ENCODE measurements around the gene MCM7. TPM values are rescaled to one million over a fixed set of nuclear protein-coding genes. Genes with fewer than 3 reads are reported as not detected.

The MCM7 gene
- total and polyA plus RNA-seq, 2 experiments from 2014 or later: 49.6 to 61.3 TPM

DNA sequence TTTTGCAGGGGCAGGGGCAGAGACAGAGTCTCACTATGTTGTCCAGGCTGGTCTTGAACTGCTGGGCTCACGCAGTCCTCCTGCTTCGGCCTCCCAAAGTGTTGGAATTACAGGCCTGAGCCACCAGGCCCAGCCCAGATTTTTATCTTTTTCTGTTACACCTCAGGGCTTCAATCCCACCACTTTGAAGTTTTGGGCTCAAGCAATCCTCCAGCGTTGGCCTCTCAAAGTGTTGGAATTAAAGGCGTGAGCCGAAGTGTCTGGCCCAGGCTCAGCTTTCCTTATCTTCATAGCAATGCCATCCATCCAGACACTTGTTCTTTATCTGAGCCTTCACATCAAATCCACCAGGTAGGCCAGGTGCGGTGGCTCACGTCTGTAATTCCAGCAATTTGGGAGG, 13.8 kb upstream of the MCM7 start:
- Histone ChIP-seq H3F3A (ENCODE audit: insufficient read depth) (no peaks in the 10 kb centered on the region), H3K9me3 (ENCODE audit: low read depth) (no peaks in the 10 kb centered on the region), H2AFZ (no peak overlapping the region), H3K4me2 (ENCODE audit: unreplicated experiment) (no peak overlapping the region), H3K36me3 (ENCODE audit: low read depth) (no peaks in the 10 kb centered on the region), H3K4me3 (no peak overlapping the region), H3K27ac (no peak overlapping the region), H3K9ac (no peak overlapping the region), H3K79me2 (ENCODE audit: insufficient read depth) (peaks cover 17% of the 10 kb centered on the region), H4K20me1 (ENCODE audit: insufficient read depth) (no peaks in the 10 kb centered on the region), H3K9me2 (ENCODE audit: insufficient read depth) (no peaks in the 10 kb centered on the region), H3K4me1 (ENCODE audit: insufficient read depth) (0 out of 2 replicates have a peak, but pooled peaks cover 6% of the 10 kb centered on the region), H3K27me3 (replicated peaks; ENCODE audit: insufficient read depth) (no peaks in the 10 kb centered on the region)
- TF ChIP-seq EZH2 (IDR thresholded peaks at IDR 0.05; ENCODE audit: insufficient read depth, poor library complexity, severe bottlenecking) (no peak), EZH2phosphoT487 (IDR thresholded peaks at IDR 0.05; ENCODE audit: insufficient read depth, low read depth) (no peak)
- 83 to 88% methylated on average over 7 of the region's 7 CpGs for WGBS, 2 experiments (ENCODE audit: low coverage in 1 of 2, low lambda C conversion rate in 2 of 2, missing lambda C conversion rate in 2 of 2)
- in situ Hi-C loops (cut with MboI): no loop called here
- DNase-seq: no peak

DNA sequence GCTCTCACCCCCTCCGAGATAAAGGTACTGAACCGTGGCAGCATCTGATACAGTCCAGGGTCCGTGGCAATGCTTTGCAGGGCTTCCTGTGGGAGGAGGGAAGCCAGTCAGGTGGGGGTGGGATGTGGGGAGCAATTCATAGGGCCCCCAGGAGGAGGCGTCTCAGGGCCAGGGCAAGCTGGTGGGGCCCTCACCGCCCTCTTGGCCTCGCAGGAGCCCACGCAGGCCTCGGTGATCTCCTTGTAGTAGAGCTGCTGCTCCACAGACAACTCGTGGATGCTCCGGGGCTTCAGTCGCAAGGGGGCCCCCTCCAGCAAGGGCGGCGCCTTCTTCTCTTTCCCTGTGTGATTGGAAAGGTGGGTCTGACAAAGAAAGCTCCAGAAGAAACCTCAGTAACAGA, 10.7 kb upstream of the MCM7 start:
- Histone ChIP-seq H3K36me3 (ENCODE audit: low read depth) (0 out of 2 replicates have a peak, but pooled peaks cover 4% of the 10 kb centered on the region), H3K9ac (no peak overlapping the region)

DNA sequence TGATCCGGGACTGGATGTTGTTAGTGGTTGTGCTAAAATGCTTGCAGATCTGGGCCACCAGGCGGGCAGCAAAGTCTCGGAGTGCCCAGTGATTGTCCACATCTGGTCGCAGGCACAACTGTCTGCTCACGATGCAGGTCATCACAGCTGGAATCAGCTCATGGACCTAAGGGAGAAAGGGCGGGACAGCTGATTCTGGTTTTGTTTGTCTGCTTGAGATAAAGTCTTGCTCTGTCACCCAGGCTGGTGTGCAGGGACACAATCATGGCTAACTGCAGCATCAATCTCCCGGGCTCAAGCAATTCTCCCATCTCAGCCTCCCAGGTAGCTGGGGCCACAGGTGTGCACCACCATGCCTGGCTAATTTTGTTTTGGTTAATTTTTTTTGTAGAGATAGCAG, 10.0 kb upstream of the MCM7 start:
- H3F3A ChIP-seq (ENCODE audit: insufficient read depth): no peaks in the 10 kb centered on the region
- H3K4me3 ChIP-seq: no peak overlapping the region
- no peak for TF ChIP-seq EZH2 (IDR thresholded peaks at IDR 0.05; ENCODE audit: insufficient read depth, poor library complexity, severe bottlenecking)
- no peak for TF ChIP-seq EZH2phosphoT487 (IDR thresholded peaks at IDR 0.05; ENCODE audit: insufficient read depth, low read depth)
- WGBS, 2 experiments (ENCODE audit: low coverage in 1 of 2, low lambda C conversion rate in 2 of 2, missing lambda C conversion rate in 2 of 2): 87 to 92% methylated on average over 7 of the region's 7 CpGs
- H3K4me1 ChIP-seq (ENCODE audit: insufficient read depth): no peaks in the 10 kb centered on the region
- H3K9me3 ChIP-seq (ENCODE audit: low read depth): no peaks in the 10 kb centered on the region
- H3K27me3 ChIP-seq (replicated peaks; ENCODE audit: insufficient read depth): no peaks in the 10 kb centered on the region
- no peak overlapping the region for H3K27ac ChIP-seq
- H4K20me1 ChIP-seq (ENCODE audit: insufficient read depth): no peaks in the 10 kb centered on the region
- no peaks in the 10 kb centered on the region for H3K79me2 ChIP-seq (ENCODE audit: insufficient read depth)
- H3K9ac ChIP-seq: no peak overlapping the region
- no peak for DNase-seq
- H3K4me2 ChIP-seq (ENCODE audit: unreplicated experiment): no peak overlapping the region
- no peaks in the 10 kb centered on the region for H3K9me2 ChIP-seq (ENCODE audit: insufficient read depth)
- 0 out of 2 replicates have a peak, but pooled peaks cover 4% of the 10 kb centered on the region for H3K36me3 ChIP-seq (ENCODE audit: low read depth)
- no peak overlapping the region for H2AFZ ChIP-seq
- in situ Hi-C loops (cut with MboI): no loop called here

More for the DNA sequence above, 10.7 kb upstream of the MCM7 start:
- Histone ChIP-seq H4K20me1 (ENCODE audit: insufficient read depth) (no peaks in the 10 kb centered on the region), H3K27me3 (replicated peaks; ENCODE audit: insufficient read depth) (no peaks in the 10 kb centered on the region), H3K4me3 (no peak overlapping the region), H3K27ac (no peak overlapping the region), H3K9me3 (ENCODE audit: low read depth) (no peaks in the 10 kb centered on the region), H3K9me2 (ENCODE audit: insufficient read depth) (no peaks in the 10 kb centered on the region), H2AFZ (no peak overlapping the region), H3K4me2 (ENCODE audit: unreplicated experiment) (no peak overlapping the region), H3K4me1 (ENCODE audit: insufficient read depth) (no peaks in the 10 kb centered on the region), H3K79me2 (ENCODE audit: insufficient read depth) (0 out of 2 replicates have a peak, but pooled peaks cover 3% of the 10 kb centered on the region), H3F3A (ENCODE audit: insufficient read depth) (no peaks in the 10 kb centered on the region)
- in situ Hi-C loops (cut with MboI): no loop called here
- no peak for TF ChIP-seq EZH2 (IDR thresholded peaks at IDR 0.05; ENCODE audit: insufficient read depth, poor library complexity, severe bottlenecking)
- TF ChIP-seq EZH2phosphoT487 (IDR thresholded peaks at IDR 0.05; ENCODE audit: insufficient read depth, low read depth): no peak
- no peak for DNase-seq
- 91 to 93% methylated on average over 12 to 13 of the region's 13 CpGs for WGBS, 2 experiments (ENCODE audit: low coverage in 1 of 2, low lambda C conversion rate in 2 of 2, missing lambda C conversion rate in 2 of 2)

DNA sequence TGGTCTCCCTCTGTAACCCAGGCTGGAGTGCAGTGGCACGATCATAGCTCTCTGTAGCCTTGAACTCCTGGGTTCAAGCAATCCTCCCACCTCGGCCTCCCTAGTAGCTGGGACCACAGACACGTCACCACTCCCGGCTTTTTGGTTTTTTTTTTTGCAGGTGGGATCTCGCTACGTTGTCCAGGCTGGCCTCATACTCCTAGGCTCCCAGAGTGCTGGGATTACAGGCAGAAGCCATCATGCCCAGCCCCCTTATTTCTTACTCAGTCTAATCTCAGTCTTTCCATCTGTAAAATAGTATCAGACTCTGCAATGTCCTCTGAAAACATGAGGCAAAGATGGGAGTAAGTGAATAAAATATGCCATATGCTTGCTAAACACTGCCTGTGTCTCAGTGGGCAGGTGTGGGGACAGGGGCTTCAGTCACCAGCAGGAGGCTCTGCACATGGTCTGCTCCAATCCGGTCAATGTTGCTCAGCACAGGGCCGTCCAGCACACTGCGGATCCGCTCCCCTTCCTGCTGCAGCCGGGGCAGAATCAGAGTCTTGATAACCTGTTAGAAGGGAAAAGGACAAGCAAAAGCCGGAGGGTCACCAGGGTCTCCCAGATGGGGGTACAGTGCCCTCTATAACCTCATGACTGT, 8.4 kb upstream of the MCM7 start:
- Histone ChIP-seq H2AFZ (no peak overlapping the region), H3K4me1 (ENCODE audit: insufficient read depth) (no peaks in the 10 kb centered on the region), H3K4me2 (ENCODE audit: unreplicated experiment) (no peak overlapping the region), H3K9me3 (ENCODE audit: low read depth) (no peaks in the 10 kb centered on the region), H3K9me2 (ENCODE audit: insufficient read depth) (no peaks in the 10 kb centered on the region), H3K36me3 (ENCODE audit: low read depth) (0 out of 2 replicates have a peak, but pooled peaks cover 4% of the 10 kb centered on the region), H3K27ac (no peak overlapping the region), H3K27me3 (replicated peaks; ENCODE audit: insufficient read depth) (no peaks in the 10 kb centered on the region), H3F3A (ENCODE audit: insufficient read depth) (no peaks in the 10 kb centered on the region), H4K20me1 (ENCODE audit: insufficient read depth) (no peaks in the 10 kb centered on the region), H3K4me3 (no peak overlapping the region), H3K9ac (no peak overlapping the region), H3K79me2 (ENCODE audit: insufficient read depth) (no peaks in the 10 kb centered on the region)
- 80 to 81% methylated on average over 12 of the region's 12 CpGs for WGBS, 2 experiments (ENCODE audit: low coverage in 1 of 2, low lambda C conversion rate in 2 of 2, missing lambda C conversion rate in 2 of 2)
- no peak for DNase-seq
- TF ChIP-seq EZH2phosphoT487 (IDR thresholded peaks at IDR 0.05; ENCODE audit: insufficient read depth, low read depth): no peak
- TF ChIP-seq EZH2 (IDR thresholded peaks at IDR 0.05; ENCODE audit: insufficient read depth, poor library complexity, severe bottlenecking): no peak
- in situ Hi-C loops (cut with MboI): no loop called here

Data from GM23248 (cell line).